Erythroblast (primary cell): ENCODE measurements around the gene GBF1.
A peak's percentile ranks its signal among the peaks of the same experiment; 100 is the strongest.

ENCODE experiments used
- DNase-seq, 2 experiments: peaks; one replicate each; lab custom pipeline; 2025; lab: John Stamatoyannopoulos, UW
- GATA1 ChIP-seq: IDR thresholded peaks from 2 replicates; pipeline ENCODE4 v1.6.1; 2011; ENCODE audit warnings: low read depth, mild to moderate bottlenecking, control low read depth, low read length, moderate library complexity
- POLR2A ChIP-seq: IDR thresholded peaks from 2 replicates; pipeline ENCODE4 v1.6.1; 2011; ENCODE audit warnings: mild to moderate bottlenecking, low read length

Gene GBF1

GRCh38 chr10:102397222-102398171 lies 152.2 kb downstream of the GBF1 start:
- no peak for DNase-seq
- TF ChIP-seq GATA1 (no peak), POLR2A (no peak)

- DNase-seq, result no peak
Observed at GRCh38 chr10:102398172-102399020, 153.1 kb downstream of the GBF1 start.

DNA sequence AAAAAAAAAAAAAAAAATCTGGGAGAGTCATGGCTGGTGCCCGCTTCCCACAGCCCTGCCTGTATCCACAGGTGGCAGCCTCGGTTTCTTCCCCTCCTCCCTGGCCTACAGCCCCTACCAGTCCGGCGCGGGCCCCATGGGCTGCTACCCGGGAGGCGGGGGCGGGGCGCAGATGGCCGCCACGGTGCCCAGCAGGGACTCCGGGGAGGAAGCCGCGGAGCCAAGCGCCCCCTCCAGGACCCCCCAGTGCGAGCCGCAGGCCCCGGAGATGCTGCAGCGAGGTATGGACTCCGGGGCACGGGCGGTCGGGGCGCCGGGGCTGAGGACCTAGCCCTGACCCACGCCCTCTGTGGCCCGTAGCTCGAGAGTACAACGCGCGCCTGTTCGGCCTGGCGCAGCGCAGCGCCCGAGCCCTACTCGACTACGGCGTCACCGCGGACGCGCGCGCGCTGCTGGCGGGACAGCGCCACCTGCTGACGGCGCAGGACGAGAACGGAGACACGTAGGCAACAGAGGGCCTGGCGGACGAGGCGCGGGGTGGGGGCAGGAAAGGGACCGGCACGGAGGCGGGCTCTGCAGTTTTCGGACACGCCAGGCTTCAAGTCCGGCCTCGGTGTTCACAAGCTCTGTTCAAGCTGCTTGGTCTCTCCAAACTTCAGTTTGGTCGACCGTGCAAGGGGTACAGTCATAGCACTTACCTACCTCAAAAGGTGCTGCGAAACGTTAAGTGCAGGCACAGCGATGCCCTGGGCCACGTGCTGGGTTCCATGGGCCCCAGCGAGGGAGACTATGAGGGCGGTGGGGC lies 154.1 kb downstream of the GBF1 start:
- TF ChIP-seq GATA1, result no peak
- TF ChIP-seq POLR2A, result peak; percentile 5
- DNase-seq, result peak; percentile 91 to 95

More at GRCh38 chr10:102398172-102399020, 153.1 kb downstream of the GBF1 start:
- TF ChIP-seq POLR2A (no peak), GATA1 (no peak)

DNA sequence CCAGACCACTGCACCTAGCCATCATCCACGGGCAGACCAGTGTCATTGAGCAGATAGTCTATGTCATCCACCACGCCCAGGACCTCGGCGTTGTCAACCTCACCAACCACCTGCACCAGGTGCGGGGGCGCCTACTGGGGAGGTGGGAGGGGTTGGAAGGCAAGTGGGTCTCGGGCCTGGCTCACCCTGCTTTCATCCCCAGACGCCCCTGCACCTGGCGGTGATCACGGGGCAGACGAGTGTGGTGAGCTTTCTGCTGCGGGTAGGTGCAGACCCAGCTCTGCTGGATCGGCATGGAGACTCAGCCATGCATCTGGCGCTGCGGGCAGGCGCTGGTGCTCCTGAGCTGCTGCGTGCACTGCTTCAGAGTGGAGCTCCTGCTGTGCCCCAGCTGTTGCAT lies 154.7 kb downstream of the GBF1 start:
- TF ChIP-seq GATA1 (no peak), POLR2A (no peak)
- DNase-seq, result no peak

- DNase-seq, result no peak
- TF ChIP-seq POLR2A, result no peak
- TF ChIP-seq GATA1, result no peak
Observed at GRCh38 chr10:102400598-102401341, 155.4 kb downstream of the GBF1 start.

DNA sequence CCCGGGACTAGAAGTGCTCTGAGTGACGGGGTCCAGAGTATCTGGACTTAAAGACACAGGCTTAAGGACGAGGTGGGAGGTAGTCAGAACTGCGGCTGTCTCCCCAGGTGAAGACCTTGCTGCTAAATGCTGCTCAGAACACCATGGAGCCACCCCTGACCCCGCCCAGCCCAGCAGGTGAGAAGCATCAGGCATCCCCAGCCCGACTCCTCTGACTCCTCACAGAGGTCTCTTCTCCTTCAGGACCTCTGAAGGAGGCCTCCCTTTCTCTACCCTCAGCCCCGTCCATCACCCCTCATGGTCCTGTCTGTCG lies 156.0 kb downstream of the GBF1 start:
- DNase-seq, result no peak
- no peak for TF ChIP-seq GATA1
- no peak for TF ChIP-seq POLR2A

DNA sequence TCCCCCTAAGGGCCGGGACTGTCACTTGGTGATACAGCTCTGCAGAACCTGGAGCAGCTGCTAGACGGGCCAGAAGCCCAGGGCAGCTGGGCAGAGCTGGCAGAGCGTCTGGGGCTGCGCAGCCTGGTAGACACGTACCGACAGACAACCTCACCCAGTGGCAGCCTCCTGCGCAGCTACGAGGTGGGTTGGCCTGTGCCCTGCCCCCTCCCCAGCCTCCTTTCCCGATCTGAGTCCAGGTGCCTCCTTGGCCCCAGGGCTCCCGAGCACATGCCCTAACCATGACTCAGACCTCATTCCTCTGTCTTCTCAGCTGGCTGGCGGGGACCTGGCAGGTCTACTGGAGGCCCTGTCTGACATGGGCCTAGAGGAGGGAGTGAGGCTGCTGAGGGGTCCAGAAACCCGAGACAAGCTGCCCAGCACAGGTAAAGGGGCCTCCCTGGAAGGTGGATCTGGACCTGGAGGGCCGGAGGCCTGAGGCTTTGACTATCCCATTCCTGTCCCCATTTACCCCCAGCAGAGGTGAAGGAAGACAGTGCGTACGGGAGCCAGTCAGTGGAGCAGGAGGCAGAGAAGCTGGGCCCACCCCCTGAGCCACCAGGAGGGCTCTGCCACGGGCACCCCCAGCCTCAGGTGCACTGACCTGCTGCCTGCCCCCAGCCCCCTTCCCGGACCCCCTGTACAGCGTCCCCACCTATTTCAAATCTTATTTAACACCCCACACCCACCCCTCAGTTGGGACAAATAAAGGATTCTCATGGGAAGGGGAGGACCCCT lies 156.6 kb downstream of the GBF1 start:
- no peak for DNase-seq
- no peak for TF ChIP-seq POLR2A
- no peak for TF ChIP-seq GATA1

- no peak for TF ChIP-seq GATA1
- no peak for TF ChIP-seq POLR2A
- DNase-seq, result no peak
Observed at GRCh38 chr10:102402512-102402896, 157.2 kb downstream of the GBF1 start.

DNA sequence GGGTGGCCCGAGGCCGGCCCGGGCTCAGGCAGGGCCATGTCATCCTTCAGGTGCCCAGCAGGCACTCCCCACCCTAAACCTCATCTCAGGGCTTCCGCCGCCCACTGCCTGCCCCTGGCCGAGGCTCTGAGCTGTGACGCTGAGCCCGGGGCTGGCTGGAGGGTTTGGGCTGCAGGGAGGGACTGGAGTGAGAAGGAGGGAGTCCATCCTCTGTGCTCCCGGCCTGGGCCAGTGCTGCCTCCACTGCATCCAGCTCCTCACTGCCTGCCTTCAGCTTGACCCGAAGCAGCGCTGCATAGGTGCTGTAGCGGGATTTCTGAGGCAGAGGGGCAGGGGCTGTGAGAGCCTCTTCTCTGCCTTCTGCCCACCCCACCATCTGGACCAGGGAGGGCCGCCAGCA lies 157.8 kb downstream of the GBF1 start:
- no peak for TF ChIP-seq POLR2A
- TF ChIP-seq GATA1, result no peak
- DNase-seq, result no peak

DNA sequence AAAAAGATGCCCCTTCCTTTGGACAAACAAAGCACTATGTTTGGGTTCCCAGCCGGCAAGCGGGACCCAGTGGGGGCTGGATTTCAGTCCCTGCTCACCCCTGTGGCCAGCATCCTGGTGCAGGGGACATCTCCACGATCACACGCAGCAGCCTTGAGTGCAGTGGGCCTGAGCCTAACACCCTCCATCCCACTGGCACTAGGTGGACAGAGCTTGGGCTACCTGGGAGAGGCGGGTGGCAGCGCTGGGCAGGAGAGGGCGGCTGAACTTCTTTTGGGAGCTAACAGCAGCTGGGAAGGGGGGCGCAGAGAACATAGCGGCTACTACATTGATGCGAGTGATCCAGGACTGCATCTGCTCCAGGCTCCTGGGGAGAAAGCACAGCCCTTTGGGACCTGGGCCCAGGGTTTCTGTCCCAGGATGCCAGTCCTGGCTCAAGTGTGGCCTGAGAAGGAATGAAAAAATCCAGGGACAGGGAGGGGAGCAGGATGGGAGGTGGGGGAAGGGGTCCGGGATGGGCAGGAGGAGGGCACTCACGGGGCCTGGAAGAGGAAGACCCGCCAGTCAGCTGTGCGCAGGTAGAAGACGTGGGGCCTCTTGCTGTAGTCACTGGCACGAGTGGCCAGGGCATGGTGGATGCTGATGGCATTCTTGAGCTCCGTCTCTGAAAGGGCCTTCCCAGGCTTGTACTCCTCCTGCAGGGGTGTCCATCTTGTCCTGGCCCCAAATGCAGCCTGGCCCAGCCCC lies 159.2 kb downstream of the GBF1 start:
- no peak for TF ChIP-seq GATA1
- TF ChIP-seq POLR2A, result no peak
- no peak for DNase-seq

GRCh38 chr10:102405108-102405571 lies 159.8 kb downstream of the GBF1 start:
- TF ChIP-seq POLR2A, result no peak
- no peak for TF ChIP-seq GATA1
- no peak for DNase-seq

DNA sequence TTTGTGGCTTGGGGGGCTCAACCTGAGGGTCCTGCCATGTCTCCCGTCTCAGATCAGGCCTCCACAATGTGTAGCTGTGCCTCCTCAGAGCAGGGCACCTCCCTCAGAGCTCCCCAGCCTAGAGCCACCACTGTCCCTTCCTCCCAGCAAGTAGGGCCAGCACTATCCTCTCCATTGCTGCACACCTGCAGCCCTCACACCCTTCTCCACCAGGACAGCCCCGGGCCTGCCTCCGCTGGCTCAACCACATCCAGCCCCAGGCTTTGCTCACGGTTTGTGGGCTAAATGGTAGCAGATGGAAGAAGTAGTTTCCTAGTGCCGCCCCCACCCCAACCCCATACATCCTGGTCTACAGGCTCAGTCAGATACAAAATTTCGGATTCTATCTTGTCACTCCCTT lies 160.3 kb downstream of the GBF1 start:
- no peak for DNase-seq
- no peak for TF ChIP-seq GATA1
- no peak for TF ChIP-seq POLR2A
